NCI-H345 treated with DMSO at 0.1 percent for 48 hours (cell line): Measurements from ENCODE around the gene HLA-DPA1.

Experiments used
- DNase-seq: peaks from one replicate; lab custom pipeline; 2025; ENCODE audit not compliant: unreplicated experiment; lab: John Stamatoyannopoulos, UW

HLA-DPA1 gene

DNA sequence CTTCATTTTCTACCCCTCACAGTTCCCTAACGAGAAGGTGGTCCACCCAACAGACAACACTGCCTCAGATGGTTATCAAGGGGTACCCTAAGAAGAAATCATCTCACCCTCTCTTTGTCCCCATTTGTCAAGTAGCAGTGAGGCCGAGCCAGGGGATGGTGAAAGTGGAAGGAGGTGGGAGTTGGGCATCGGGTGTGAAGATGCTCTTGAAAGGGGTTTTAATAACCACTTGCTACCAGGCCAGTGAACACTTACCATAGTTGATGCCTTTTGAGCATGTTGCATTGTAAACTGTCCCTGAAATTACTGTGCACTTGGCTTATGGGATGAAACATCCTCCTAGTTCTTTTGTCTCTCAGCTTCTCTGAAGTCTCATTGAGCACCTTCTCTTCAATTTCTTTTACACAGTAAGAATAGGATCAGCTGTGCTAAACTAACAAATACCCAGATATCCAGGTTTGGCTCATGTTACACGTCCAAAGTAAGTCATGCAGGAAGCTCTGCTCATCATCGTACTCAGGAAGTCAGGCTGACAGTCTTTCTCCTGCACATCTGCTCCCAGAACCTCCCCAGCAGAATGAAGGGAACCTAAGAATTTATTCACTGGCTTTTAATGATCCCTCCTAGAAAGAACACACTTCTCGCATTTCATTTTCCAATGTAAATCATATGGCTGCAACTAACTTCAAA lies 15.6 kb upstream of the HLA-DPA1 start:
- DNase-seq = no peak

- DNase-seq = no peak
Observed at GRCh38 chr6:33088258-33088930, 14.9 kb upstream of the HLA-DPA1 start.

DNA sequence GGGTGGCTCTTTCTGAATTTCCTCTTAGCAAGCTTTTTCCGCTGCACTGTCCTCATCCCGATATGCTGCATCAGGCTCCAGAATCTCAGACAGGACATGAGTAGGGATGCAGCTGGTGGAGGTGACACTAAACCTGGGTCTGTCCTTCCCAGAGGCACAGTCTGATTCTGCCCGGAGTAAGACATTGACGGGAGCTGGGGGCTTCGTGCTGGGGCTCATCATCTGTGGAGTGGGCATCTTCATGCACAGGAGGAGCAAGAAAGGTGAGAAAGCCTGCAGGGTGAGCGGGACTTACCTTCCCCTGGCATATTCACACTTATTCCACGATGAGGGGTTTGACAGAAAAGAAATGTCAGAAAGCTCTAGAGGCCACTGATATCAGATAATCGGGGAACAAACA lies 12.2 kb upstream of the HLA-DPA1 start:
- DNase-seq = no peak

GRCh38 chr6:33082702-33083101 lies 9.3 kb upstream of the HLA-DPA1 start:
- no peak for DNase-seq

- no peak for DNase-seq
Observed at GRCh38 chr6:33081098-33081824, 7.8 kb upstream of the HLA-DPA1 start.

DNA sequence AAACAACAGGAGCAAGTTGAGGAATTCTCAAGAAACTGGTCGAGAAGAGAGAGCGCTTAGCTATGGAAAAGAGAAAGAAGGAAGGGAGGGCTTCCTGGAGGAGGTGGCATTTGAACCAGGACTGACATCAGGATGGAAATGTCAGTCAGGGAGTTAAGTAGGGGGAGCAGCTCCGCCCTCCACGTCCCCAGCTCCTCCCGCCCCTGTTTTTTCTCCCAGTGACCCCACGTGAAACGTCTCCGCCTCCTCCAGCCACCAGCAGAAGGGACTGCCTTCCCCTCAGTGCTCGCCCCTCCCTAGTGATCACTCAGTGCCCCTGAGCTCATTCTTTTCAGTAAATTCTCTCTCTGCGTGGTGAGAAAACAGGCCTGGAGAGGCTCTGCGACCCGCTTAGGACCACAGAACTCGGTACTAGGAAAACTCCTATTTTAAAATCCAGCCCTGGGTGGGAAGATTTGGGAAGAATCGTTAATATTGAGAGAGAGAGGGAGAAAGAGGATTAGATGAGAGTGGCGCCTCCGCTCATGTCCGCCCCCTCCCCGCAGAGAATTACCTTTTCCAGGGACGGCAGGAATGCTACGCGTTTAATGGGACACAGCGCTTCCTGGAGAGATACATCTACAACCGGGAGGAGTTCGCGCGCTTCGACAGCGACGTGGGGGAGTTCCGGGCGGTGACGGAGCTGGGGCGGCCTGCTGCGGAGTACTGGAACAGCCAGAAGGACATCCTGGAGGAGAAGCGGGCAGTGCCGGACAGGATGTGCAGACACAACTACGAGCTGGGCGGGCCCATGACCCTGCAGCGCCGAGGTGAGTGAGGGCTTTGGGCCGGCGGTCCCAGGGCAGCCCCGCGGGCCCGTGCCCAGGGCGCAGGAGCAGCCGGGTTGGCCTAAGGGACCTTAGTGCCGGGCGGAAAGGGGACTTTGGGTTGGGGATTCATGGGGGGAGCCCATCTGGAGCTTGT lies 7.0 kb upstream of the HLA-DPA1 start:
- no peak for DNase-seq

GRCh38 chr6:33079580-33079979 lies 6.1 kb upstream of the HLA-DPA1 start:
- DNase-seq = no peak

- DNase-seq = no peak
Observed at GRCh38 chr6:33078919-33079521, 5.6 kb upstream of the HLA-DPA1 start.

DNA sequence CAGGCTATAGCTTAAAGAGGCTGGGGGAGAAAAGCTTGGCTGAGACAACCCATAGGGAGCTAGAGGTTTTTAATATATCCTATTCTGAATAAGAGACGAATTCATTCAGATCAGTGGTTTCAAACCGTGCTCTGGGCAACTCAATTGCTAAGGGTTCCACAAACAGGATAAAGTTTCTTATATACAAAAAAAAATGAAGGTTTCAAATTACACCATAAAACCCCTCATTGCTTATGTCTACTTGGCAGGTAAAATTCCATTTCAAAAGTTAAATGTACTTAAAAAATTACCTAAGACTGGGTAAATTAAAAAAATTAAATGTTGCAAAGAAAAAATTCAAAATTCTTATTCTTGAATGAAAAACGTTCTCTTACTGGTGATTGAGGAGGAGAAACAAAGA lies 5.0 kb upstream of the HLA-DPA1 start:
- DNase-seq = no peak

DNA sequence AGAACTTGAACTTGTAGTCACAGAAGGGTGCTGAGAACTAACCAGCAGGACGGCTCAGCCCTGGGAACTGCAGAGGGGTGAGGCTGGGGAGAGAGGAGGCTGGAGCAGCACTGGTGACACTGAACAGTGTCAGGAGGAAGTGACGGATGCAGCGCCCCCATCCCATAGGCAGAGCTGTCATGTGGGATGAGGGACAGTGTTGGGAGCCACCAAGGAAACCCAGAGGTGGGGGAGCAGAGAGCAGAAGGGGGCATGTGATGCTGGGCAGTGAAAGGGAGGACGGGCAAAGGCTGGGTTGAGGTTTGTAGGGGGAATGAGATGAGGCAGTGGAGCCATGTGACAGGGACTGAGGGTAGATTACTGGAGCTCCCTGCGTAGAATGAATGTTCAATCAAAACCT lies 4.5 kb upstream of the HLA-DPA1 start:
- DNase-seq = no peak

GRCh38 chr6:33076406-33076934 lies 3.0 kb upstream of the HLA-DPA1 start:
- no peak for DNase-seq

- DNase-seq = no peak
Observed at GRCh38 chr6:33075568-33076405, 2.3 kb upstream of the HLA-DPA1 start, which contains the start of gene HLA-DPB1. Gene HLA-DPB1 (plus strand): TSS chr6:33075990. CDS start chr6:33076042, 52 bp downstream.

- DNase-seq = no peak
Observed at GRCh38 chr6:33075208-33075567, 1.7 kb upstream of the HLA-DPA1 start.

DNA sequence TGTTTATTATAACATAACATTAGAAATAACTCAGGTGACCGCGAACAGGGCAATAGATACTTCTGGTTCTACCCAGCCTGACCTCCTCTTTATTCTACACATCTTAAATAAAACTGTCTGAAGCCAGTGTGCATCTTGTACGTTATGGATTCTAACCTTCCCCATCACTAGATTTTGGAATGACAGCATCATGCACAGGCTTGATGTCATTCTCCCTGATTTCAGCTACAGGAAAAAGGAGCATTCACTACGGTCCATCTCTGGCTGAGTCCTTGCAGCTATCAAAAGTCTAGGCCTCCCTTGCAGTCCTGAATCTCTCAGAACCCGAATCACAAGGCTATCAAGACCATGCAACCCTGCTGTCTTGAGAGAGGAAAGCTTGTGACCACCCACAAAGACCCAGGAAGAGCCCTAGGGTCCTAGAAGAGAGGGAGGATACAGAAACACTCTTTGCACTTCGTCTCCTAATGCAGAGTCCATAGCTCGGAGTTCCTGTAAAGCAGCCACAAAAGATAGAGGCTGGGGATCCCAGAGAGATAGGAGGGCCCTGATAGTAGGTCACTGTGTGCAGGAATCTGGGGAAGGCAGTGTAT lies 845 bp downstream of the HLA-DPA1 start:
- DNase-seq = no peak

DNA sequence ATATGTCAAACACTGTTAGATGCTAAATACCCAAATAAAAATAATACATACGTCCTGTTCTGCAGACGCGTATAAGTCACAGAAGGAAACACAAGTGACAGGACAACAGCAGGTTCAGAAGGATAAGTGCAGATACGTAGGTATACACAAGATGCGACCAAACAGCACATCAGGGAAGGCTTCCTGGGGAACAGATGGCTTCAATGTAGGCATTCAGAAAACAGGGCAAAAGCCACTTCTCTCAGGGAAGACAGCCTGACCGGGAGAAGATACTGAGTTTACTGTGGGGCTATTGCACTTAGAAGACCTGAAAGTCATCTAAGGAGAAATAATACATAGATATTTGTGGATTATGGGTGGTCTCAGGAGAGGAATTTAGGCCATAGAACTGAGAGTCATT lies 1.9 kb downstream of the HLA-DPA1 start:
- no peak for DNase-seq

GRCh38 chr6:33070909-33071308 lies 2.5 kb downstream of the HLA-DPA1 start:
- DNase-seq = no peak

DNA sequence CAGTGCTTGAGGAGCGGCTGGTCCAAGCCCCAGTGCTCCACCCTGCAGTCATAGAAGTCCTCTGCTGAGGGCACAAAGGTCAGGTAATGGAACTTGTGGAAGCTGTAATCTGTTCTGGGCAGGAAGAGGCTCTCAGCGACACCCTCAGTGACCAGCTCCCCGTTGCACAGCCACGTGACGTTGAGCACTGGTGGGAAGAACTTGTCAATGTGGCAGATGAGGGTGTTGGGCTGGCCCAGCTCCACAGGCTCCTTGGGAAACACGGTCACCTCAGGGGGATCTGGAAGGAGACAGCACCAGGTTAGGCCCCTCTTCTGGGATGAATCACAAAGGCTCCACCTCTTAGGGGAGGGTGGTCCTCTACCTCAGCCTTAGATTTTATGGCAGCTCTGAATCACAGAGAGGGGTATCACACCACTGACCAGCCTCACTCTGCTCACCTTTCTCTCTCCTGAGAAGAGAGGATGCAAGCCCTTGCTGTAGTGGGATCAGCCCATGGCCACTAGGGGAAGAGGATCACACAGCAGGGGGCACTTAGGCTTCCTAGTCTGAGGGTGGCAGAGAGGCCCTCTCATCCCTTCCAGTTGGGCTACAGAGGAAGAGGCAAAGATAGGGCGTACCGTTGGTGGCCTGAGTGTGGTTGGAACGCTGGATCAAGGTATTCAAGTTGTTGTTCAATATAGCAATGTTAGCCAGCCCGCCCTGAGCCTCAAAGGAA lies 4.3 kb downstream of the HLA-DPA1 start:
- DNase-seq = no peak

GRCh38 chr6:33066917-33067521 lies 6.4 kb downstream of the HLA-DPA1 start:
- DNase-seq = no peak
